ENCODE data around the gene SLC12A3.

DNA sequence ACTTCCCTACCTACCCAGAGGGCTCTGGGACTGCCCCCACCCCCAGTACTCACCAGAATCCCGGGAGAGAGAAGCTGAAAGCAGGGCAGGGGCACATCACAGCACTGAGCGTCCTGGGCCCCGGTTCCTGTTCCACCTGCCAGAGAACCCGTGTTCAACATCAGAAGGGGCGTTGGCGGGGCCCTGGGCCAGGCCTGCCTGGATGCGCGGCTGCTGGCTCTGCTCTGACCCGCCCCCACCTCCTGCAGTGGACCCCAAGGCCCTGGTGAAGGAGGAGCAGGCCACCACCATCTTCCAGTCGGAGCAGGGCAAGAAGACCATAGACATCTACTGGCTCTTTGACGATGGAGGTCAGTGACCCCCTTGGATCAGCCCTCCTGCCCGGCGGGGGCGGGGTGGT is 27.7 kb downstream of the SLC12A3 start:
- TF ChIP-seq, protein P1, sequence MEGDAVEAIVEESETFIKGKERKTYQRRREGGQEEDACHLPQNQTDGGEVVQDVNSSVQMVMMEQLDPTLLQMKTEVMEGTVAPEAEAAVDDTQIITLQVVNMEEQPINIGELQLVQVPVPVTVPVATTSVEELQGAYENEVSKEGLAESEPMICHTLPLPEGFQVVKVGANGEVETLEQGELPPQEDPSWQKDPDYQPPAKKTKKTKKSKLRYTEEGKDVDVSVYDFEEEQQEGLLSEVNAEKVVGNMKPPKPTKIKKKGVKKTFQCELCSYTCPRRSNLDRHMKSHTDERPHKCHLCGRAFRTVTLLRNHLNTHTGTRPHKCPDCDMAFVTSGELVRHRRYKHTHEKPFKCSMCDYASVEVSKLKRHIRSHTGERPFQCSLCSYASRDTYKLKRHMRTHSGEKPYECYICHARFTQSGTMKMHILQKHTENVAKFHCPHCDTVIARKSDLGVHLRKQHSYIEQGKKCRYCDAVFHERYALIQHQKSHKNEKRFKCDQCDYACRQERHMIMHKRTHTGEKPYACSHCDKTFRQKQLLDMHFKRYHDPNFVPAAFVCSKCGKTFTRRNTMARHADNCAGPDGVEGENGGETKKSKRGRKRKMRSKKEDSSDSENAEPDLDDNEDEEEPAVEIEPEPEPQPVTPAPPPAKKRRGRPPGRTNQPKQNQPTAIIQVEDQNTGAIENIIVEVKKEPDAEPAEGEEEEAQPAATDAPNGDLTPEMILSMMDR (IDR thresholded peaks at IDR 0.05): no peak
- TF ChIP-seq ZFX (IDR thresholded peaks at IDR 0.05; ENCODE audit: borderline replicate concordance): no peak
